ENCODE results near the gene SPINK8. TPM values are rescaled to one million over a fixed set of nuclear protein-coding genes. Genes with fewer than 3 reads are reported as not detected.

SPINK8 gene
- total and polyA plus RNA-seq, 2 of the 4 experiments (the other 2 are of a cell fraction): not detected

DNA sequence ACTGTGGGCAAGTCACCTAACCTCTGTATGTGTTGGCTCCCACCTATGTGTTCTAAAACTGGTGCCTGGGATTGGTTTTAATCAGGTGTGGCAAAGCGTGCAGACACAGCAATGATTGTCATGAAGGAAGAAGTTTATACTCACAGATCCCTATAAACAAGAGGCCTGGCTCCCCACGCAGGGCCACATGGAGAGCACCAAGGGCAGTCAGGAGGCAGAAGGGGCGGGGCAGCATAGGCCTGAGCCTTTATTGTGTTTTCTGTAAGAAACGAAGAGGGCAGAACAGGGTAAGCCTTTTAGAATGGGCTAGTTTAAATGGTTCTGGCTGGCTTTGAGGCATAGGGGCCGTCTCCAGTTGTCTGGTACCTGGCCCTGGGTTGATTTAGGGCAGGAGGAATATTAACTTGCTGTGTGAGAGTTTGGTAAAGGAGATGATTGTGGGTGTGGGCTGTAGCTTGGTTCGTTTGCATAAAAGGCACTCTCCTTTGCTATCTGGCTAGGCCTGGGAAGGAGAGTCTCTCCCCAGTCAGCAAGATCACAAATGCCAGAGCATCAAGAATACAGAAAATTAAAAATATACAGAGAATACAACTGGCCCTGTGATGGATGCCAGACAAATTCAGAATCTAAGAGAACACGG, 36.4 kb upstream of the SPINK8 start:
- Histone ChIP-seq H3K9me3 (ENCODE audit: control insufficient read depth, insufficient read depth, low read length) (no peaks in the 10 kb centered on the region), H3K27me3 (ENCODE audit: control insufficient read depth, insufficient read depth, low read length) (peaks cover 26% of the 10 kb centered on the region), H2BK120ac (ENCODE audit: low read depth, low read length) (no peak overlapping the region), H2BK15ac (ENCODE audit: low read depth, low read length) (no peak overlapping the region), H3K23ac (ENCODE audit: low read depth, low read length) (no peak overlapping the region), H2AFZ (replicated peaks; ENCODE audit: low read length, poor library complexity) (no peak overlapping the region), H3K56ac (ENCODE audit: extremely low read depth, insufficient read depth, low read length) (no peak overlapping the region), H3K18ac (ENCODE audit: low read depth, low read length) (no peak overlapping the region), H3K4me3 (ENCODE audit: insufficient read depth, low read depth, low read length) (no peak overlapping the region), H4K8ac (ENCODE audit: low read depth in 2 of 2, low read length in 2 of 2) (no peak overlapping the region), H4K5ac (ENCODE audit: low read depth, low read length) (no peak overlapping the region), H3K79me1 (ENCODE audit: low read depth in 1 of 2, low read length in 2 of 2) (no peaks in the 10 kb centered on the region), H3K36me3 (ENCODE audit: control insufficient read depth, insufficient read depth, low read length) (no peaks in the 10 kb centered on the region), H3K9me1 (ENCODE audit: insufficient read depth, low read length) (no peaks in the 10 kb centered on the region), H3K27ac (ENCODE audit: insufficient read depth, low read length) (no peak overlapping the region), H2BK5ac (ENCODE audit: low read depth, low read length, poor library complexity, severe bottlenecking) (no peak overlapping the region), H3K14ac (replicated peaks; ENCODE audit: low read depth, low read length) (no peak overlapping the region), H4K91ac (ENCODE audit: insufficient read depth, low read depth, low read length) (no peak overlapping the region), H3K4ac (ENCODE audit: low read depth, low read length) (no peak overlapping the region), H4K20me1 (ENCODE audit: insufficient read depth, low read length) (no peaks in the 10 kb centered on the region), H2BK20ac (ENCODE audit: low read depth, low read length) (no peak overlapping the region), H3K4me1 (ENCODE audit: control insufficient read depth, insufficient read depth, low read length) (no peaks in the 10 kb centered on the region), H2AK5ac (ENCODE audit: low read depth, low read length) (no peak overlapping the region), H2AK9ac (replicated peaks; ENCODE audit: low read depth, low read length, poor library complexity) (no peak overlapping the region), H3K4me2 (ENCODE audit: low read depth, low read length) (no peak overlapping the region), H3K9ac (ENCODE audit: low read depth, low read length) (no peak overlapping the region)
- DNase-seq (no peak), ATAC-seq (ENCODE audit: low read depth) (peak; percentile 32; the same call in 1 of the 2 replicates)
- no peak for TF ChIP-seq POLR2A (IDR thresholded peaks at IDR 0.05; ENCODE audit: low read depth, low read length)
- TF ChIP-seq, protein P1, sequence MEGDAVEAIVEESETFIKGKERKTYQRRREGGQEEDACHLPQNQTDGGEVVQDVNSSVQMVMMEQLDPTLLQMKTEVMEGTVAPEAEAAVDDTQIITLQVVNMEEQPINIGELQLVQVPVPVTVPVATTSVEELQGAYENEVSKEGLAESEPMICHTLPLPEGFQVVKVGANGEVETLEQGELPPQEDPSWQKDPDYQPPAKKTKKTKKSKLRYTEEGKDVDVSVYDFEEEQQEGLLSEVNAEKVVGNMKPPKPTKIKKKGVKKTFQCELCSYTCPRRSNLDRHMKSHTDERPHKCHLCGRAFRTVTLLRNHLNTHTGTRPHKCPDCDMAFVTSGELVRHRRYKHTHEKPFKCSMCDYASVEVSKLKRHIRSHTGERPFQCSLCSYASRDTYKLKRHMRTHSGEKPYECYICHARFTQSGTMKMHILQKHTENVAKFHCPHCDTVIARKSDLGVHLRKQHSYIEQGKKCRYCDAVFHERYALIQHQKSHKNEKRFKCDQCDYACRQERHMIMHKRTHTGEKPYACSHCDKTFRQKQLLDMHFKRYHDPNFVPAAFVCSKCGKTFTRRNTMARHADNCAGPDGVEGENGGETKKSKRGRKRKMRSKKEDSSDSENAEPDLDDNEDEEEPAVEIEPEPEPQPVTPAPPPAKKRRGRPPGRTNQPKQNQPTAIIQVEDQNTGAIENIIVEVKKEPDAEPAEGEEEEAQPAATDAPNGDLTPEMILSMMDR (conservative IDR thresholded peaks at IDR 0.05; ENCODE audit: low read depth, low read length): no peak
- TF ChIP-seq, protein P2, sequence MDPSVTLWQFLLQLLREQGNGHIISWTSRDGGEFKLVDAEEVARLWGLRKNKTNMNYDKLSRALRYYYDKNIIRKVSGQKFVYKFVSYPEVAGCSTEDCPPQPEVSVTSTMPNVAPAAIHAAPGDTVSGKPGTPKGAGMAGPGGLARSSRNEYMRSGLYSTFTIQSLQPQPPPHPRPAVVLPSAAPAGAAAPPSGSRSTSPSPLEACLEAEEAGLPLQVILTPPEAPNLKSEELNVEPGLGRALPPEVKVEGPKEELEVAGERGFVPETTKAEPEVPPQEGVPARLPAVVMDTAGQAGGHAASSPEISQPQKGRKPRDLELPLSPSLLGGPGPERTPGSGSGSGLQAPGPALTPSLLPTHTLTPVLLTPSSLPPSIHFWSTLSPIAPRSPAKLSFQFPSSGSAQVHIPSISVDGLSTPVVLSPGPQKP (IDR thresholded peaks at IDR 0.05; ENCODE audit: borderline replicate concordance, low read depth, low read length): no peak
- intact Hi-C loops (cut with micrococcal nuclease) (no loop called here), in situ Hi-C loops (cut with MboI; ENCODE audit: low sequenced_read_pairs) (no loop called here), dilution Hi-C loops (cut with HindIII; ENCODE audit: low sequenced_read_pairs, unreplicated experiment) (no loop called here)
- BruUV-seq (replicated peaks): no TSS peak
- 17% methylated on average over 3 of the region's 7 CpGs; no CpG with 5 or more reads in 1 of the 2 experiments for WGBS, 2 experiments (ENCODE audit: extremely low coverage in 2 of 2, insufficient read length in 1 of 2)
- ChIA-PET POLR2A (ENCODE audit: unreplicated experiment) (no interaction called here), CTCF (no interaction called here)
